T-helper 9 cell (primary cell): ENCODE results near the gene CAMKMT.

Experiments used
- DNase-seq: peaks from one replicate; pipeline ENCODE4 v3.0.0-alpha.2; 2020

CAMKMT gene

DNA sequence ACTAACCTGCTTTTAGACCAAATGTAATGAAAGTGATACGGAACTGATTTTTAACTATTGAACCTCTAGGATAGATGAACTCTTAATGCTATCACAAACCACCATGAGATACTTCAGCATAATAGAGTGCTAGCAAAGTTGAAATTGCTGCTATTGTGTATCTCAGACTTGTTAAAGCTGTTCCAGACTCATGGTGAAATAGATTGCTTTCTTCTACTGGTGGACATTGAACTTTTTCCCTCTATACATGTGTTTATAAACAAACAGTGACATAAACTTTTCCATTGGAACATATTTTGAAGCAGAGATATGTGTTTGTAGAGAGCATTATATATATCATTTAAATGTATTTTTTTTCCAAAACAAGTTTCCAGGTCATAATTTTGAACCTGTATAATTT is 157.3 kb downstream of the CAMKMT start:
- no peak for DNase-seq

DNA sequence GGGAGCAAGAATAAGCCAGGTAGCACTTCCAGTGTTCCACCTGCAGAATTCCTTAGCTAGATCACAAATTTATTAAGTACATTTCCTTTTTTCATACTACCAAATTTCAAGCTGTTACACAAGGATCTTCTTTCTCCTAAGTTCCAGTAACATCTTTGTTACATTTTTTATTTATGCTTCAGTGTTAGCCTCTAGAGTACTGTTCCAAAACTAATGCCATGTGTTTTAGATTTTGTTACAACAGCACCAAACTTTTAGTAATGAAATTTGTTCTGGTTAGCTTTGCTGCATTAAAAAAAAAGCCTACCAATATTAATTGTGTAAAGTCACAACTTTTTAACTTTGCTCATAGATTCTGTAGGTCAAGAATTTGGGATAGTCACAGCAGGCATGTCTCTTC is 161.1 kb downstream of the CAMKMT start:
- DNase-seq: no peak

DNA sequence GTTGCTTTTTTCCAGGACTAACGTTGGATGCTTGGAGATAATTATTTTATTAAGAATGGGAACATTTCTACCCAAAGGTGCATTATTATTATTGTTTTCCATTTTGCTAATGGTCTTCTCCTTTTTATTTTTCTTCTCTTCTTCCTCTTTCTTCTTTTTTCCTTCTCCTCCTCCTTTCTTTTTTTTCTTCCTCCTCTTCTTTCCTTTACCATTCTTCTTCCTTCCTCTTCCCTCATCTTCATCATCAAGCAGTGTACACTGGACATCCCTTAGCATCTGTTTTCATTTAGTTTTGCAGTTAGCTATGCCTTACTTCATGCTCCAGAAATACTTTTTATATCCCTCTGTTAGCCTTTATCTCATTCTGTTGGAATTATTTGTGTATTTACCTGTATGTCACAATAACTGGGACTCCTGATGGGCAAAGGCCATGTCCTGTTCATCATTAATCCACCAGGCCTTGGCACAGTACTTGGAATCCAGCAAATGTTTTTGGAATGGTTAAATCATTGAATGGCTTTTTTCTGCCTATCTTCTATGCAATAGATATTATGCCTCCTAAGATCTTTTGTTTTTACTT is 162.7 kb downstream of the CAMKMT start:
- no peak for DNase-seq

DNA sequence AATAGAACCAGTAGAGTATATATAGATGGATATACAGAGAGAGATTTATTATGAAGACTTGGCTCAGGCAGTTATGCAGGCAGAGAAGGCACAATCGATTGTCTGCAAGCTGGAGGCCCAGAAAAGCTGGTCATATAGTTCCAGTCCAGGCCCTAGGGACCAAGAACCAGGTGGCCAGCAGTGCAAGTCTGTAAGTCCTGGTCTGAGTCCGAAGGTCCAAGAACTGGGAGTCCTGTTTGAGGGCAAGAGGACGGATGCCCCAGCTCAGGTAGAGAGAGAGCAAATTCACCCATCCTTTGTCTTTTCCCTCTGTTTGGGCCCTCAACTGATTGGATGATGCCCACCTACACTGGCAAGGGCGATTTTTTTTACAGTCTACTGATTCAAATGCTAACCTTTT is 164.6 kb downstream of the CAMKMT start:
- no peak for DNase-seq

DNA sequence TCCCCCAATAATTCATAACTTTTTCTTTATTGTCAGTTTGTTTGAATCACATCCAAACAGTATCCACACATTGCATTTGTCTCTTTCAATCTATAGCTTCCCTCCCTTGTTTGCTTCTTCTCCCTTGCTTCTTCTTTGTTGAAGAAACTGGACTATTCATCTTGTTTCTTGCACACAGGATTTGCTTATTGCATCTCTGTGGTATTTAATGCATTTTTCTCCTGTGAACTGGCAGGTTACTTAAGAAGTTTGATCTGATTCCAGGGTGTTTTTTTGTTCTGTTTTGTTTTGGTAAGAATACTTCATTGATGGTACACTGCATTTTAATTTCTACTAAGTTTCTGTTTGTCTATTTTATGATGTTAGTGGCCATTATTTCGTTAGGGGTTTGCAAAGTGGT is 166.8 kb downstream of the CAMKMT start:
- DNase-seq: no peak

DNA sequence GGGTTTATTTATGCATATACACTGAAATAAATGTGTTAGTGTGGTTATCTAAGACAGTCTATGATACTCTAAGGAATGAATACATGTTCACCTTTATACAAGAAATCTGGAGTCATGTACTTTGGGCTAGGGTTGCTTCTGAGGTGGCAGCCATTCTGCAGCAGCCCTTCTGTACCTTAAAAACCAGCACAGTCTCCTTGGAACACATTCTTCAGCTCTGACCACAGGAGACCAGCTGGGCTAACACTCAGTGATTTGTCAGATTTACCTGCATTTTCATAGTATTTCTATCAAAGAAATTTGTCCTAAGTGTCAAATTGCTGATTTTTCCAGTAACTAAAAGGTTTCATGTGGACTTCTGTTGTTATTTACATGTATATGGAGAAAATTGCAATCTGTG is 167.7 kb downstream of the CAMKMT start:
- no peak for DNase-seq

DNA sequence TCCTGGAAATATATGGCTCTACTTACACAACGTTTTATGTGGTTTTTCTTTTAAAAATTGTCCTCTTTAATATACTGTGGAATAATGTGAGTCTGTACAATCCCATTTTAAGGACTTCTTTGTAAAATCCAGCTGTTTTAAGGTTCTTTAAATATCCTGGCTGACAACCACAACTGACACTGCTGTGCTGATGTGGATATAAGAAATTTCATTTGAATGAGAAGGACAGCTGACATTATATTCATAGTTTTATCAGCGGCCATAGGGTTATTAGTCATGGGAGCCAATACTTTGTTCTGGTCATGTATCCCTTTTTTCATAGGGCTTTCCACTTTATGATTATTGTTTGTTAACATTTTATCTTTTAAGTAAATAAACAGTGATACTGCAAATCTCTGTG is 169.5 kb downstream of the CAMKMT start:
- DNase-seq: no peak

DNA sequence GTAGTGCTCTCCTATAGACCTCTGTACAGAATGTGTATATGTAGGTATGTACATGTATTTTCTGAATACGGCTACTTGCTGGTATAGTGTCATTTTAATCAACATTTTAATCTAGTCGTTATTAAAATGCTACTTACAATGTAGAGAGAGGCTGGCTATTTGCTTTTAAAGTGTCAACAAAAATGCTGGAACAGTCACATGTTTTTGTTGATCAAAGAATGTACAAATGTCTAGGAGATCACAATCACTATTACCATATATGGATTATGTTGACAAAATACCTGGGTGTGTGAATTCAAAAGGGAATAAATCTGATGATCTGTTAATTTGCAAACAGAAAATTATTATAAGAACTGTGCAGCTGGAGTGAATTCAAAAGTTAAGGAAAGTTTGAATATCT is 170.3 kb downstream of the CAMKMT start:
- DNase-seq: no peak

DNA sequence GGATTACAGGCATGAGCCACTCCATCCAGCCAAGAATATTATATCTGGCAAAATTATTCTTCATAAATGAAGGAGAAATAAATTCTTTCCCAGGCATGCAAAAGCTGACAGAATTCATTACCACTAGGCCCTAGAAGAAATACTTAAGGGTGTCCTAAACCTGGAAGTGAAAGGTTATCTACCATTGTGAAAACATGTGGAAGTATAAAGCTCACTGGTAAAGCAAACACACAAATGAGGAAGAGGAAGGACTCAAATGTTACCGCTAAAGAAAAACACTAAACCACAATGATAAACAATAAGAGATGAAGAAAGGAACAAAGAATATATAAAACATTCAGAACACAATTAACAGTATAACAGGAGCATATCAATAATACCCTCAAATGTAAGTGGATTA is 171.8 kb downstream of the CAMKMT start:
- DNase-seq: no peak

DNA sequence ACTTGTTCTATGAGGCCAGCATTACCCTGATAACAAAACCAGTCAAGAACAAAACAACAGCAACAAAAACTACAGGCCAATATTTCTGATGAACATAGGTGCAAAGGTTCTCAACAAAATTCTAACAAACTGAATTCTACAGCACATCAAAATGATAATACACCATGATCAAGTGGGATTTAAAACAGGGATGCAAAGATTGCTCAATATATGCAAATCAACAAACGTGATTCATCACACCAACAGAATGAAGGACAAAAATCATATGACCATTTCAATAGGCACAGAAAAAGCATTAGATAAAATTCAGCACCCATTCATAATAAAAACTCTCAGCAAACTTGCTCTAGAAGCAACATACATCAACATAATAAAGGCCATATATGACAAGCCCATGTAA is 173.6 kb downstream of the CAMKMT start:
- DNase-seq: no peak

DNA sequence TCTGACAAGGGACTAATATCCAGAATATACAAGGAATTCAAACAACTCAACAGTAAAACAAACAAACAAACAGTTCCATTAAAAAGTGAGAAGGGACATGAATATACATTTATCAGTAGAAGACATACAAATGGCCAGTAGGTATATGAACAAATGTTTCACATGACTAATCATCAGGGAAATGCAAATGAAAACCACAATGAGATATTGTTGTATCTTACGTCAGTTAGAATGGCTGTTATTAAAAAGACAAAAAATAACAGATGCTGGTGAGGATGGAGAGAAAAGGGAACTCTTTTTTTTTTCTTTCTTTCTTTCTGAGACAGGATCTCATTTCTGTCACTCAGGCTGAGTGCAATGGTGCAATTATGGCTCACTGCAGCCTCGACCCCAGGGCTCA is 175.5 kb downstream of the CAMKMT start:
- no peak for DNase-seq

DNA sequence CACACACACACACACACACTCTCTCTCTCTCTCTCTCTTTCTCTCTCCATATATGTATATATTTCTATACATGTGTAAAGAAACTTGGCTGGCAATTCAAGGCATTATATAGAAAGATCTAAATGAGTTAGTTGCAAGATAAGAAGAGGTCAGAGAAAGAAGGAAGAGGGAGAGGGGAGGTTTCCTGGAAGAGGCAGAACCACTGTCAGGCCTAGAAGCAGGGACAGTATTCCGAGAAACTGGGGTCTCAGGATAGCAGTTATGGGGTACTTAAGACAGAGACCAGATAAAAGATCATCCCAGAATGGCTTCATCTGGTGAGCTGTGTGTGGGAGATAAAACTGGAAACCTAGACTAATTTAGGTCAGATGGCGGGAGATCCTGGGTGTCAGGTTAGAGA is 180.8 kb downstream of the CAMKMT start:
- DNase-seq: no peak

DNA sequence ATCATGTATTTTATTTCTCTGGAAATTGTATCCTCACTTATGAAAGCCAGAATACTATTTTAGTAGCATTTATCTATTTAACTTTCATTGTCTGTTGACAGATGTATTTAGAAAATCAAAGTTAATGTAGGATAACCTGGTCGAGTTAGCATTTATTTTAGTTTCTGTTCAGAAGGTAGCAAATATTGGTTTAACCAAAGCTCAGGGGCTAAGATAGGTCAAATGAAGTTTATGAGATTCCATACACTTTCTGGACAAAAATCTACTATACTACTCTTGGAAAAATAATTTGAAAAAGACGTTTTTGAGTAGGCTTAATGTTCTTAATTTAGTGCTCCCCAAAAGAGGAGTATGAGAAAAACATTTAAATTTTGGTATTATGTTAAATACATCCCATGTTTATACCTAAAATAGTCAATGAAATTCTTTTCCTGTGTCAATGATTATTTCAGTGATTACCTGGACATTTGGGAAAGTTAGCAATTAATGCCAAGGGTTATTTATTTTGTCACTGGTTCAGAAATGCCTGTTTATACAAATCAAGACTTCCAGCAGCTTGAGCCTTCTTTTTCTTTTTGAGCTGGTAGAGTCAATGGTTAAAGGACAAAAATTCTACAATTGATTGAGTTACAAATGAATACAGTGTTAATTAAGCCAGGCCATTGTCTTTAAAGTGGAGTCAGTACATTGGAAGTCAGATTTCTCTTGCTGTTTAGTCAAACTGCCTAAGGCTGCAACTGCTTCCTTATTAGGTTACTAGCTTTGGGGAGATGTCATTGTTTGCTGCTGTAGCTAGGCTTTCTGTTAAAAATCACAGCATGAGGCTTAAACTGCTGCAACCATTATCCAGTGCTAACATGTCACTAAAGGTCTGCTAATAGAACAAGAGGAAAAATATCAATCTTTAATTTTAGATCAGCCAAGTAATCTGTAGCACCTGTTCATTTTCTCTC is 182.3 kb downstream of the CAMKMT start:
- DNase-seq: no peak

DNA sequence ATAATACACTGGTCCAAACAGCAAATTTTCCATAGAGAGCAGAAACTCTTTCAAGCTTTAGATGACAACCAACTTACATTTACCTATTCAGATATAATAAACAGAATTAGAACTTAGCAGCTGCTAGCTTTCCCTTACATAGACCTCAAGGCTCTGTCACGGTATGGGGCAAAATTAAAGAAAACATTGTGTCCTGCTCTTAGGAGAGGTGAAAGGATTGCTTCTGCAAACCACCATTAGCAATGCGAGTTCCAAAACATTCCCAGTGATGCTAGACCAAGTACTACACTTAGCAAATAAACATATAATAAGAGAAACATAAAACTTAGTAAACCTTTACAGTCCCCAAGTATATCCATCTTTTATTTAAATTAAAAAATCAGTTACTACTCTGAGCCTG is 183.3 kb downstream of the CAMKMT start:
- no peak for DNase-seq

DNA sequence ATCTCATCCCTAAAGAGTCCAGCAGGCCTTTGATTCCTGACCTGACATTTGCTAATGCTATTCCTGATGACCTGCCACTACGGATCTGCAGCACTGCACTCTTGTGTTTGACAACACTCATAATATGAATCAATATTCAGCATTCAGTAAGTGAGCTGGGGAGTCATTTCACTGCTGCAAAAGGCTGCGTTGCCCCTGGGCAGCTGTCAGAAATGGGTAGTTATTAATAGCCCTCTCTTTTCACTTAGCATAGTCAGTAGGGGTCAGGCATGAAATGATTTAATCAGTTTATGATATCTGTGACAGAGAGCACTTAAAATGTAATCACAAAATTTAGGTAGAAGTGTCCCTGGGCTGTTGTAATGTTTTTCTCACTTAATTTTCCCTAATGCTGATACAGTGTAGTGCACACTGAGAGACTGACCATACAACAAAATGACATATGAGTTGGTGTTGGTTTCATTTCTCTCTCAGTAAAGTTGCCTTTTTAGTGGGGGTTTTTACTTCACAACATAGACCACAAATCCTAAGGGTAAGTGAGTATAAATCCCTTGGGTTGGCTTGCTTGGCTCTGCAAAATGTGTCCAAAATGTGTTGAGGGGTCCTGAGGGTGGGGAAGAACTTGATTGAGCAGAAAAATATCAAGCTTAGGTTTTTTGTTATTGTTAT is 184.8 kb downstream of the CAMKMT start:
- DNase-seq: no peak

DNA sequence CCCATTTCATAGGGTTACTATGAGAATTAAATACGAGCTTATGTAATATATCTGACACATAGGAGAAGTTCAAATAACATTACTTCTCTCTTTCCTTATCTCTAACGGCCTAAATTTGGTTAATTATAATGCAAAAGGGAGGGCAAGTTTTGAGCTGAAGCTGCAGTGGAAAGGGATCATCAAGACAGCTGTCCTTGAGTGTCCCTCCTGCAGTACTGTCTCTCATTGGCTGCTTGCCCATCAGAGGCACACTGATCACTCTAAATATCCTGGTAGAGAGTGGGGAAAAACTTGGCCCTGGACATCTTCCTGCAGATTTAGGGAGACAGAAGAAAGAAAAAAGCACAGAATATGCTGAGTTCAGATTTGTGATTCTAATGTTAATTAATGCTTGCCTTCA is 186.0 kb downstream of the CAMKMT start:
- DNase-seq: no peak

DNA sequence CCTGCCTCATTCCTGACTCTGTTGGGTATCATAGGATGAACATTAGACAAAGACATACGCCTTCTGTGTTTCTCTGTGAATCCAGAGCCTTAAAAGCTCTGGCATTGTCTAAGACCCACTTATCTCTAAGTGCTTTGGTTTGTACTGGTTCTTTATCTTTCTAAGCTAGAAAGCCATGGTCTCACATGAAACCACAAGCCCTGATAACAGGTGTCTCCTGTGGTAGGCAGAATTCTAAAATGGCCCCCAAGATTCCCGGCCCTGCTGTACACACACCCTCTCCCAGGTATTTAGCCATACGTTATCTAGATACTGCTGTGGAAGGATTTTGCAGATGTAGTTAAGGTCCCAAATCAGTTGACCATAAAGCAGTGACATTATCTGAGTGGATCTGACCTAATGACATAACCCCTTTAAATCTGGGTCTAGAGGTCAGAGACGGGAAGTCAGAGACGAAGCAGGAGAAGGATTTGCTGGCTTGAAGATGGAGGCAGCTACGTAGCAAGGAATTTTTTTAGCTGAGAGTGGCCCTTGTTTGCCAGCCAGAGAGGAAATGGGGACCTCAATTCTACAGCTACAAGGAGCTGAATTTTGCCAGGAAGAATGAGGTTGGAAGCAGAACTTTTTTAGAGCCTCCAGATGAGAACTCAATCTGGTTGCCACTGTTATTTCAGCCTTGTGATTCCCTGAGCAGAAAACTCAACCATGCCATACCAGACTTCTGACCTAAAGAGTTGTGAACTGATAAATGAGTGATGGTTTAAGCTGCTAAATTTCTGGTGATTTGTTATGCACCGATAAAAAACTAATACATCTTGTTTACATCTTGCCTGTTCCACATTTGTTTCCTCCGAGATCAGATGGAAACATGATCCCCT is 186.7 kb downstream of the CAMKMT start:
- no peak for DNase-seq

DNA sequence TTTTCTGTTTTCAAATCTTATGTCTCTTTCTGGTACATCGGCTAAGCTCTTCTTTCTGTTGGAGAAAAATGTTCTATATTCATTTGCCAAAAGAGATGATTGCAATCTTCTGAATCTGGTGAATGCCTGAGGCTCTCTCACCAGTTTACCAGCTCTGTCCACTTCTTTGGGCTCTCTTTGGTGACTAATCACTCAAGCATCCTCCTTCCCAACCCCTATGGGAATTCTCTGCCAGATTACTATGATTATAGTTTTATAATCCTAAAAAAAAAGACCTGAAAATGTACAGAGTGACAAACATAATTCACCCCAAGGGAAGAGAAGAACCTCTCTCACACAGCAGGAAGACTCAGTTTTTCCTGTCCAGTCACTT is 187.3 kb downstream of the CAMKMT start:
- no peak for DNase-seq

DNA sequence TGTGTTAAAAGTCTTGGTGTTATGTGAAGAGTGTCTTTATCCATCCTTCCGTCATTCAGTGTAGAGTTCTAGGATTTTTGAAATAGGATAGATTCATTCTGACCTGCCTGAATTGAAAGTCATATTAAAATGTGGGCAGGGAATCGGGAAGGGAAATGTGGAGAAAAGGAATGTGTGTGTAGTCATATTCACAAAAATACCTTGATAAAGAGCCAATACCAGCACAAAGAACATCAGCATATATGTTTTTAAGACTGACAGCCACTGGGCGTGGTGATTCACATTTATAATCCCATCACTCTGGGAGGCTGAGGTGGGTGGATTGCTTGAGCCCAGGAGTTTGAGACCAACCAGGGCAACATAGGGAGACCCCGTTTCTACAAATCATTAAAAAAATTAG is 188.1 kb downstream of the CAMKMT start:
- no peak for DNase-seq

DNA sequence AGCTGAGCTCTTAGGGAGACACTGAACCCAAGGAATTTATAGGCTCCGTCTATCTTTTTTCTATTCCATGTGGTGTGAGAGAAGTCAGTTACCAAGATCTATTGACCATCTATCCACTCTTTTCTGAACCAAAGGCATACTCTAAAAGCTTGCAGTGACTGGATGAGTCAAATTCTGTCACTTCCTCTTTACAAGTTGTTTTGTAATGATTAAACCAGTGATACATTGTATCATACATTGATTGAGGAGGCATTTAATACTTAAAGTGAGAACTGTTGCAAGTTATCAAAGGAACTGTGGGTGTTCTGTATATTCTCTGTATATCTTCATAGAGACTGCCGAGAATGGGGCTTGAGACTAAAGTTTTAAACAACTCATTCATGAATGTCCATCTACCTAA is 188.8 kb downstream of the CAMKMT start:
- DNase-seq: no peak

DNA sequence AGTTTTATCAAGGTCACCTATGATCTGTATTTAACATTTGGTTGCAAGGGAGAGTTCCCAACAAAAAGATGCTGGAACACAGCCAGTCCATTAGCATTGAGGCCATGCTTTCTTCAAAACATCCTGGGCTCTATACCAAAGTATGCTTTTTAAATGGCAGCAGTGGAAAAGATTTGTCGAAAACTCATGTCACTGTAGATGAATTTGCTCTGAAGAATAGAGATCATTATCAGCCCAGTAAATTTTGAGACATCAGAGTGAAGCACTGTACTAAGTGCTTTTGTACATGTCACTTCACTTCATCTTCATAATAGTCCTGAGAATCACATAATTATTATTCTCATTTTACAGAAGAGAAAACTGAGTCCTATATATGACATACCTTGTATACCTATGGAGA is 189.8 kb downstream of the CAMKMT start:
- DNase-seq: no peak

DNA sequence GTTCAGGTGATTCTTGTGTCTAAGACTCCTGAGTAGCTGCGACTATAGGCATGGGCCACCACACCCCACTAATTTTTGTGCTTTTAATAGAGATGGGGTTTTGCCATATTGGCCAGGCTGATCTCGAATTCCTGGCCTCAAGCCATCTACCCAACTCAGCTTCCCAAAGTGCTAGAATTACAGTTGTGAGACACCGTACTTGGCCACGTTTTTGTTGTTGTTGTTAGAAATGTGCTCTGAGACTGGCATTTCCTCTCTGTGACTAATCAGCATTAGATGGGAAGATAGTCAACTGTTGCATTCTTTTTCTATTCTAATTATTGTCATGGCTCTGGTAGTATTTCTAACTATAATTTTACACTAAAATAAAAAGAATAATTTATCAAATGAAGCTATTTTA is 191.7 kb downstream of the CAMKMT start:
- DNase-seq: no peak

DNA sequence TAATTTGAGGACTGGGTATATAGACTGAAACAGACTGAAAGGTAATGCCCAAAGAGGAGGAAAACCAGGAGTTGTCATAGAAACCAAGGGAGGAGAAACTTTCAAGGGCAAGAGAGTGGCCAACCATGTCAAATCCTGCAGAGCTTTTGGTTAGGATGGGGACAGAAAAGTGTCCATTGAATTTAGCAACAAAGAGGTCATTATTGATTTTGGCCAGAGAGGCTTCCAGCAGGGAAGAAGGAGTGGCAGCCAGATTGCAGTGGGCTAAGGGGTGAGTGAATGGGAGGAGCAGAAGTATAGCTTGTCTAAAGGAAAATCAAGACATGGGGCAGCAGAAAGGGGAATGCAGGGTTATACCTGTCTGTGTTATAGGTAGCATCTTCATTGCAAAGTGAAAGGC is 194.0 kb downstream of the CAMKMT start:
- no peak for DNase-seq
